Fibroblast of pulmonary artery (primary cell): ENCODE data around the gene NPFF.

Experiments used
- DNase-seq: peaks from one replicate; pipeline ENCODE4 v3.0.0-alpha.2; 2010; ENCODE audit warnings: low read depth
- H3K4me3 ChIP-seq: replicated peaks from 2 replicates; pipeline ENCODE4 v1.5.1; 2011; ENCODE audit warnings: low read depth, mild to moderate bottlenecking, control low read depth, low read length, moderate library complexity
- CTCF ChIP-seq: IDR thresholded peaks from 2 replicates; pipeline ENCODE4 v1.5.1; 2011; ENCODE audit warnings: mild to moderate bottlenecking, control low read depth, low read length, inconsistent platforms; ENCODE audit errors: missing control alignments

The NPFF gene

DNA sequence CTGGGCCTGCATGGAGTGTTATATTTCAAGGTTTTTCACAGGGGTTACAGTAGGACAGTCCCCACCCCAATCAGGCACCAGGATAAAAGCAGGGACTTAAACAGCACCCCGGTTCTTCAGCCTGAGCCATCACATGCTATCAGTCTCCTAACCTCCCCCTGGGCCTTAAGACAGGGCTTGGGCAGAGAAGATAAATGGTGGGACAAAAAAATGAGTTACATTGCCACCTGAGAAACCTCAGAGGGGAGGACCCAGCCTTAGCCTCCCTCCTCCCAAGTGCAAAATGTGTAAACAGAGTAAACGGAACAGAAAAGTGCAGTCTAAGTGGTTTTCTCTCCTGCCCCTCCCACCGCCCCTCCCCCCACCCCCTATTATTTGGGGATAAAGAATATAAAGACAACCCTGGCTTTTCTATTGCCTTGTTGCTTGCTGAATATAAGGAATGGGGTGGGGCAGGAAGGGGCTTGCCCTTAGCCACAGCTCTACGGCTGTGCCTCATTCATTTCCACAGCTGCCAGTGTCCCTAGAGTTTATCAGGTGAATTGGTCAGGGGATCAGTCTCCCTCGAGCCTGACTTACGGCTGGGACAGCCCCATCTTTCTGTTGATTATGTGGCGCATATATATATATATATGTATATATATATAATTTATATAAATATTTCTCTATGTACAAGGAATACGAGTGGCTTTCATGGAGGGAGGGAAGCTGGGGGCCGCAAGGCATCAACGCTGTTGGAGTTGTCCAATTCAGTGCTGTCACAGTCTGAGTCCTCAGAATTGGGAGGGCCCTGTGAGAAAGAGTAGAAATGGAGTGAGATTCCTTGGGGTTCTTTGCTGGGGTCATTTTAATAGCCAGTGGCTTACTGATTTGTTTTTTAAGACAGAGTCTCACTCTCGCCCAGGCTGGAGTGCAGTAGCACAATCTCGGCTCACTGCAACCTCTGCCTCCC lies 26.5 kb downstream of the NPFF start:
- H3K4me3 ChIP-seq: no peak overlapping the region
- no peak for TF ChIP-seq CTCF
- DNase-seq: no peak

GRCh38 chr12:53479331-53479730 lies 28.0 kb downstream of the NPFF start:
- TF ChIP-seq CTCF: no peak
- no peak for DNase-seq
- H3K4me3 ChIP-seq: no peak overlapping the region

DNA sequence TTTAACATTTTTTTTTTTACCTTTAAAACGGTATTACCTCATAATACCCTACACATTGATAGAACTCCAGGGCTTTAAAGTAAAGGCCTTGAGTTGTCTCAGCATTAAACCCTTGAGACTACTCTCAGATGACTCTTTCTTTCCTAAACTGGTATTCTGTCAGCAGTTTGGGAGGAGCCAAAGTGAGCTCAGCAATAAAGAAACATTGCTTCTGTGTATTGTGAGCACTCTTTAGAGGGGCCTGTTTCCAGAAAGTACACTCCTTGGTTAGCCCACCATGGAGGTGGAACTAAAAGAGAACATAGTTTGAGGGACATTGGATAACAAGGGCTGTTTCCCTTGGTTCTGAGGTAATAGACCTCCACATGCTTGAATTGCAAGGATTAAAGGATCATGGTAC lies 28.4 kb downstream of the NPFF start:
- H3K4me3 ChIP-seq: no peak overlapping the region
- DNase-seq: no peak
- no peak for TF ChIP-seq CTCF

GRCh38 chr12:53476769-53477209 lies 30.5 kb downstream of the NPFF start:
- no peak overlapping the region for H3K4me3 ChIP-seq
- peak; percentile 38 for TF ChIP-seq CTCF
- DNase-seq: peak; percentile 44

DNA sequence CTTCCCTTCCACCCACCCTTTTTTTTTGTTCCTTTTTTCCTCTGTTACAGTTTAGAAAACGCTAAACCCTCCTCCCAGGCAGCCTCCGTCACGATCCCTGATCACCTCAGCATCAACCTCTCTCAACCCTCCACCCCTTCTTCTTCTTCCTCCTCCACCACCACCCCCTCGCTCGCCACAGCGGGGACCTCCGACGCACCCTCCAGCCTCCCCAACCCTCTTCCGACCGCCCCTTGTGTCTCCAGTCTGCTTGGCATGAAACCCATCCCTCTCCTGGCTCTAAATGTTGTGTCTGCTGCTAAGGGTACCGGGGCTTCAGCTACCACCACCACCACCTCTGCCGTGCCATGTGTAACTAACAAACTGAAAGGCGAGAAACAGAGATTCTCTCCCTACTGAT lies 32.5 kb downstream of the NPFF start:
- H3K4me3 ChIP-seq: no peak overlapping the region
- no peak for TF ChIP-seq CTCF
- DNase-seq: no peak

GRCh38 chr12:53474077-53474476 lies 33.2 kb downstream of the NPFF start:
- H3K4me3 ChIP-seq: no peak overlapping the region
- no peak for DNase-seq
- TF ChIP-seq CTCF: no peak

DNA sequence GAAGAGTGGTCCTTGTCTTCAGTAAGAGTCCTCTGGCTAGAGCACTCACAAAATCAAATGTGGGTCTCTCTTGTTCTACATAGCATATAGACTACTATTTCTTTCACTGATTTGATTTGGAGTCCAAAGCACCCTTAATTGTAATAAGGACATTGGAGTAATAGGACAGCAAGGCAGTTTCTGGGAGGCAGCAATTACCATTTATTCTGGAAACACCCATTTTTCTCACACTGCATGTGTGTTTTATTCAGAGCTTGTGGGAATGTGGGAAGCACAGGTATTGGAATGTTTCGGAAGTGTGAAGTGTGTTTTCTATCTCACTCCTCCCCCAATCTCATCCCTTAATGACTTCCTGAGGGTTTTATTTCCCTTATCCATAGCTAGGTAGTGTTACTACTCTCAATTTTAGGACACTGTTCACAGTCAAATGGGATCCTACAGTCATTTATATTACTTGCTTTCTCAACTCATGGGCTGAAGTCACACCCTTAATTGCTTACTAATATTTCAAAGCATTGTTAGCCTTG lies 35.2 kb downstream of the NPFF start:
- no peak for TF ChIP-seq CTCF
- DNase-seq: no peak
- H3K4me3 ChIP-seq: no peak overlapping the region
